Stimulated activated effector memory CD8-positive, alpha-beta T cell treated with anti-CD3 and anti-CD28 coated beads, Interleukin-12 subunit alpha, Interleukin-12 subunit beta, amount 100 ng/mL, for 72 hours (primary cell): Measurements from ENCODE around the gene ELK4.

Experiments used
- ATAC-seq: fragments of 150-1000 bp; cut with Tn5 transposase; 2 replicates; pipeline ENCODE4 v1.10.0; 2021
- DNase-seq, 2 donors: peaks; one replicate each; pipeline ENCODE4 v3.0.0; 2021 to 2022; ENCODE audit warnings: low spot score in 2 of 2
- H3K27ac Mint-ChIP-seq: one replicate; pipeline ENCODE4 v1.8.0; 2022; ENCODE audit warnings: mild to moderate bottlenecking, mixed read lengths
- H3K36me3 Mint-ChIP-seq: one replicate; pipeline ENCODE4 v1.8.0; 2022; ENCODE audit warnings: mild to moderate bottlenecking, mixed read lengths
- H3K4me1 Mint-ChIP-seq: one replicate; pipeline ENCODE4 v1.8.0; 2022; ENCODE audit warnings: mixed read lengths
- H3K4me3 Mint-ChIP-seq: one replicate; pipeline ENCODE4 v1.8.0; 2022; ENCODE audit warnings: mild to moderate bottlenecking, mixed read lengths
- H3K9me3 Mint-ChIP-seq: one replicate; pipeline ENCODE4 v1.8.0; 2022; ENCODE audit warnings: mixed read lengths

Gene ELK4

DNA sequence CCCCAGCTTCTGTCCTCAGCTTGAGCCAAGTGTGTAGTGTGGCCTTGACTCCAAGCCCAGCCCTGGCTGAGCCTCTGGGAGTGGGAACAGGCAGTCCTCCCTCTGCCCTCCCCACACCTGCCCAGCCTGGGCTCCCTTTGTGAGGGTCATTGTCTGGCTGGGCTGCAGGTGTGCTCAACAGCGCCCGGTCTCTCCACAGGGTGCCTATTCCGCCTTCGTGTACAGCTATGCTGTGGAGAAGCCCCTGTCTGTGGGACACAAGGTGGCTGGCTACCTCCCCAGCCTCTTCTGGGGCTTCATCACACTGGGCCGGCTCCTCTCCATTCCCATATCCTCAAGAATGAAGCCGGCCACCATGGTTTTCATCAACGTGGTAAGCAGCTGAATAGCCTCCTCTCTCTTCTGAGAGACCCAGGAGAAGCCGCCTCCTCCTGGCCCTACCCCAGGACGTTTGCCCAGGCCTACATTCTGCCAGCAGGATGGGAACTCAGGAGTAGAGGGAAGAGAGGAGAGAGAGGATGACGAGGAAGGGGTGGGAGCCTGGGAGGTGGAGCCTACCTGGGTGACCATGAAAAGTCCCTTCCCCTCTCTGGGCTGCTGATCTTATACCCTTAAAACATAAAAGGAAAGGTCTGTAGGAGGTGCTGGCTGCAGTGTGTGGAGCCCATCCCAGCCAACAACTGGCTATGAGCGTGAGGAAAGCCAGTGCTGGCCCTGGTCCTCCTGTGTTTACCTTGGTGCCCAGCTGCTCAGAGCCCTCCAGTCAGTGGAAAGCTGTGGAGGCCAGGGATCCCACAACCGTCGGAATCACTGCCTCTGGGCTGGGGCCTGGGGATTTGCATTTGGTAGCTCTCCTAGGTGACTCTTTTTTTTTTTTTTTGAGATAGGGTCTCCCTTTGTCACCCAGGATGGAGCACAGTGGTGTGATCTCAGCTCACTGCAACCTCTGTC is 45.7 kb downstream of the ELK4 start:
- no peak overlapping the region for H3K27ac Mint-ChIP-seq
- peaks cover 13% of the 10 kb centered on the region for H3K4me1 Mint-ChIP-seq

DNA sequence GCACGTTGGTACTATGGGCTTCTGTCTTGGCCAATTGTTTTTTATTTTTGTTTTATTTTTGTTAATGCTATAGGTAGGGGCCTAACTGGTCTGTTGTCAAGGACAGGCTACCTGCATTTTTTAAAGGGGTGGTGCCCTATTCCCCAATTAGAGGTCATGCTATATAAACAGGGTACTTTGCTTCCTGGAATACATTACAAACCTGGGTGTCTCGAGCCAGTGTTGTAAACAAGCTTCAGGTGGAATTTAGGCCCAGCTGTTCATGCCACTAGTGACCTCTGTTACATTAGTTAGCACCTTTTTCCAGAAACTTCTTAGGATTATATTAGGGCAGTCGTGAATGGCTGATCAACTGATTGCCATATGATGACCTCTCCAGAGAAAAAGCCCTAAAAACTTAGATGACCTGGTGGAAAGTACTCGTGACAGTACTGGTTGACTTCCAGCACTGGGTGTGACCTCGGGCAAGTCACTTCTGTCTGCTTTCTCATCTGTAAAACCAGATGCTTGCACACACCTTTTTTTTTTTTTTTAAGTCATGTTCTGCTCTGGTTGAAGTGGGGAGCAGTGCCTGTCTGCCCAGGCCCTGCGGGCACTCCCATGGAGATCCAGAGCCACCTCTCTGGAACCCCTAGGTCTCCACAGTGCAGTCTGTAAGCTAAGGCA is 46.5 kb downstream of the ELK4 start:
- Mint-ChIP-seq H3K27ac (no peak overlapping the region), H3K4me3 (no peak overlapping the region)
- ATAC-seq = no peak

More for the DNA sequence above, 45.7 kb downstream of the ELK4 start:
- ATAC-seq = no peak
- DNase-seq = no peak
- Mint-ChIP-seq H3K9me3 (no peaks in the 10 kb centered on the region), H3K36me3 (no peaks in the 10 kb centered on the region), H3K4me3 (no peak overlapping the region)

DNA sequence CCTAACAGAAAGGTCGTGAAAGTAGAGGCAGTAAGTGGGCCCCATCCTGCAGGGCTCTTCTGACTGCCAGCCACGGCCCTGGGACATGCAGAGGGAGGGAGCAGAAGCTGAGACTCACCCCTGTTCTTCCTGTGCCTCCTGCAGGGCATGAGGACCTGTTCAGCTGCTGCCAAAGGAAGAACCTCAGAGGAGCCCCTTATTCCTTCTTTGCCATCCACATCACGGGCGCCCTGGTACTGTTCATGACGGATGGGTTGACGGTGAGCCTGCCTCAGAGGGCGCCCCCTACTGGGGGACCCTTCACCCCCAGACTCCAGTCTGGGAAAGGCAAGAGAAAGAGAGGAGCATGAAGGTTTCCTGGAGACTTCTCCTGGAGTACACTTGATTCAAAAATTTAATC is 47.1 kb downstream of the ELK4 start:
- no peaks in the 10 kb centered on the region for H3K9me3 Mint-ChIP-seq
- DNase-seq (no peak), ATAC-seq (no peak)
- H3K27ac Mint-ChIP-seq = no peak overlapping the region
- H3K4me1 Mint-ChIP-seq = peaks cover 13% of the 10 kb centered on the region
- no peaks in the 10 kb centered on the region for H3K36me3 Mint-ChIP-seq
- H3K4me3 Mint-ChIP-seq = no peak overlapping the region

More for the DNA sequence above, 46.5 kb downstream of the ELK4 start:
- Mint-ChIP-seq H3K9me3 (no peaks in the 10 kb centered on the region), H3K36me3 (no peaks in the 10 kb centered on the region), H3K4me1 (peaks cover 13% of the 10 kb centered on the region)
- DNase-seq = no peak

DNA sequence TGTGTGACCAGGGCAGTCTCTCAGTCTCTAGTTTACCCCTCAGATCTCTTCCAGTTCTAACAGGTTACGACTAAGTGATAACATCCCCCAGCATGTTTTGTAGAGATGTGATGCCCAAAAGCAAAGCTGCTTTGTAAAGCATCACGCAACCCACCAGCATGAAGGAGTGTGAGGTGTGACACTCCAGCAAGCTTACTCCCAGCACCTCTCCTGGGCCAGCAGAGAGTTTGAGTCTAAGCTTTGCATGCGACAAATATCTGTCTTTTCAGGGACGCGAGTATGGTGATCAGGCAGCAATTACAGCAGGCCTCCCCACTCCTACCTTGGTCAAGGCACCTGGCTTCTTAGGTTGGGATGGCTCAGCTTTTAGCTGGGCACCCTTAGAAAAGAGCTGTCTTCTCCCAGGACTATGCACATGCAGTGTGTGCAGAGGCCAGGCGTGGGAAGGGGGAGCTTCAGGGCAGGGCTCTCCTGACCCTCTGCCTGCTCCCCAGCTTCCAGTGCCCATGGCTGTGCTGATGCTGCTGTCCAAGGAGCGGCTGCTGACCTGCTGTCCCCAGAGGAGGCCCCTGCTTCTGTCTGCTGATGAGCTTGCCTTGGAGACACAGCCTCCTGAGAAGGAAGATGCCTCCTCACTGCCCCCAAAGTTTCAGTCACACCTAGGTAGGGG is 48.2 kb downstream of the ELK4 start:
- DNase-seq (no peak), ATAC-seq (no peak)
- Mint-ChIP-seq H3K4me3 (no peak overlapping the region), H3K9me3 (no peaks in the 10 kb centered on the region), H3K27ac (no peak overlapping the region), H3K36me3 (no peaks in the 10 kb centered on the region), H3K4me1 (peaks cover 13% of the 10 kb centered on the region)

DNA sequence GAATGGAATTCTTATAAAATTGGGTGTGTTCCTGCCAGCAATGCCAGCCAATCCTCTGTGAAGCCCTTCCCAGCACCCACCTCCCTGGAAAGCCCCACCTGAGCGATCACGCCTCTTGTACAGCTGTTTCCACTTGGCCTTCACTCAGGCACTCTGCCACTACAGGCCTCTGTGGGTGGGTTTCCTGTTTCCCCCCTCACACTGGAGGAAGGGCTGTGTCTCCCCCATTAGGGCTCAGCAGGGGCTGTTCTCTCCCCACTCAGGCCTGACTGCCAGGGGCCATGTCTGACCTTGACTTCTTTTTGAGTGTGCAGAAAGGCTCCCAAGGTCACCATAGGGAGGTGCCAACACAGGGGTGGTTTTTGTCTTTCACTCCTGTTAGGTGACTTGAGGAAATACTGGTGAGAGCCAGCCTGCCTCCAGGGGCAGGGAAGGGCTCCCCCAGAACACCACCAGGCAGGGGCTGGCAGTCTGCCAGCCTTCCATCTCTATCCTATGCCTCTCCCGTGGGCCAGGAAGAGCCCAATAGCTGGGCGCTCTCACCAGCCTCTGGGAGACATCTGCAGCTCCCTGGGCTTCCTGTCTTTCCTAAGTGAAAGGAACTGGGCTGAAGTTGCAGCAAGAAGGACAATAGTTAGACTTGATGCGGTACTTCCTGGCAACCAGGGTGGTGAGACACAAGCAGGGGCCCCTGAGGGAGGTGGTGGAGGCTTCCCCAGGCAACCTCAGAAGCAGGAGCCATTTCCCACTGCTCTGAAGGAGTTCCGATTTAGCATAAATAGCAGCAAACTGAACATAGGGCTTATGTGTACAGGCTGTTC is 49.1 kb downstream of the ELK4 start:
- Mint-ChIP-seq H3K27ac (peak overlapping the region; percentile 60), H3K36me3 (no peaks in the 10 kb centered on the region), H3K4me1 (peaks cover 13% of the 10 kb centered on the region), H3K9me3 (no peaks in the 10 kb centered on the region), H3K4me3 (no peak overlapping the region)
- DNase-seq (no peak), ATAC-seq (no peak)

DNA sequence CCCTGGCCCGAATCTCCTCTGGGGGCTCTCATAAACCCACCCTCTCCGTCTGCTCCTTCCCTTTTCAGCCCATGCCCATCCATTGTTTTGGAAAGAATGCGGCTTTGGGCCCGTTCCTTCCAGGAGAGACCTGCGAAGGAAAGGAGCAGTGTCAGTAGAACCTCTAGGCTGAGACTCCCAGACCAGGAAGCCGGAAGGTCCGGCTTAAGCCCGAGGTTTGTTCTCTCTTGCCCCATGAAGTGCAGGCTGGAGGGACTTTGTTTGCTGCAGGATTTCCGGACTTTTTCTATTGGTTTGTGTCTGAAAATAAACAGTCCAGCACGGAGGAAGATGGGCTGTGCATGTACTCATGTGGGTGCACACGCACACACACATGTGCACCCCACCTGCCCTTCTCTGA is 49.8 kb downstream of the ELK4 start:
- Mint-ChIP-seq H3K36me3 (no peaks in the 10 kb centered on the region), H3K9me3 (no peaks in the 10 kb centered on the region), H3K4me1 (peaks cover 13% of the 10 kb centered on the region), H3K4me3 (no peak overlapping the region), H3K27ac (peak overlapping the region; percentile 60)
- ATAC-seq (no peak), DNase-seq (no peak)

DNA sequence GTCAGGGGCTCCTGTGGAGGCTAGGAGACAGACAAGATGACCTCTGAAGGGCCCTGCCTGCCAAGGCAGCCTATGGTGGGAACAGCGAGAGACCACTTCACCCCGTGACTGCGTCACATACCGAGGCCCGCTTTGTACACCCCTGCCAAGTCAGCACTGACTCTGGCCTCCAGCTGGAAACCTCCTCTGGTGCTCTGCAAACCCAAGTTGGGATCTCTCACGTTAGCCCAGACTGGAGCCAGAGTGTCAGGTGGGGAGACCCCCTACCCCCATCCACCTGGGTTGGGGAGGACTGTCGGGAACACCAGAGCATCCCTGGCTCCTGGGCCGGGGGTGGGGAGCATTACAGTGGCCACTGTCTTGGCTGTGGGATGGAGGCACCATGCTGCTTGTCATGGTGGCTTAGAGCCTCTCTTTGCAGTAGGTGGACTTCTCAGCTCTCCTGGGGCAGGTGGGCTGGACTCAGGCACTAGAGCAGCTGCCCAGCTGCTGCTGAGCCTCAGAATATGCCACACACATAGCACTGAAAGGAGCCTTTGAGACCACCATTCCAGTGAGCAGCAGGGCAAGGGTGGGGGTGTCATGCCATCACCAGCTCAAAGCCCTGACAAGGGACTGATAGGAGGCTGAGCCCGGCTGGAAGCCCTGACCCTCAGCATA is 50.4 kb downstream of the ELK4 start:
- DNase-seq (no peak), ATAC-seq (no peak)
- Mint-ChIP-seq H3K36me3 (no peaks in the 10 kb centered on the region), H3K4me3 (no peak overlapping the region), H3K27ac (no peak overlapping the region), H3K9me3 (no peaks in the 10 kb centered on the region), H3K4me1 (peaks cover 13% of the 10 kb centered on the region)

DNA sequence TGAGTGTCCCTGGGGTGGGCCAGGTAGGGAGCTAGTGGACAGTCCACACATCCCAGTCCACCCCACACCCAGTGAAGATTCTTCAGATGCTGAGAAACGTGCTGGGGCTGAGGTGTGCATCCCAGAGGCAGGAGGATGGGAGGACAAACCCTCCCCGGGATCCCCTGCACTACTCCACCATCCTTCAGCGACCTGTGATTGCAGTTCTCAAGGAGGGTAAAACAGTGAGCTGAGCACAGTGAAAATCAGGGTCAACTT is 51.0 kb downstream of the ELK4 start:
- Mint-ChIP-seq H3K36me3 (no peaks in the 10 kb centered on the region), H3K27ac (no peak overlapping the region), H3K9me3 (no peaks in the 10 kb centered on the region), H3K4me3 (no peak overlapping the region), H3K4me1 (peaks cover 13% of the 10 kb centered on the region)
- ATAC-seq = no peak
- no peak for DNase-seq

DNA sequence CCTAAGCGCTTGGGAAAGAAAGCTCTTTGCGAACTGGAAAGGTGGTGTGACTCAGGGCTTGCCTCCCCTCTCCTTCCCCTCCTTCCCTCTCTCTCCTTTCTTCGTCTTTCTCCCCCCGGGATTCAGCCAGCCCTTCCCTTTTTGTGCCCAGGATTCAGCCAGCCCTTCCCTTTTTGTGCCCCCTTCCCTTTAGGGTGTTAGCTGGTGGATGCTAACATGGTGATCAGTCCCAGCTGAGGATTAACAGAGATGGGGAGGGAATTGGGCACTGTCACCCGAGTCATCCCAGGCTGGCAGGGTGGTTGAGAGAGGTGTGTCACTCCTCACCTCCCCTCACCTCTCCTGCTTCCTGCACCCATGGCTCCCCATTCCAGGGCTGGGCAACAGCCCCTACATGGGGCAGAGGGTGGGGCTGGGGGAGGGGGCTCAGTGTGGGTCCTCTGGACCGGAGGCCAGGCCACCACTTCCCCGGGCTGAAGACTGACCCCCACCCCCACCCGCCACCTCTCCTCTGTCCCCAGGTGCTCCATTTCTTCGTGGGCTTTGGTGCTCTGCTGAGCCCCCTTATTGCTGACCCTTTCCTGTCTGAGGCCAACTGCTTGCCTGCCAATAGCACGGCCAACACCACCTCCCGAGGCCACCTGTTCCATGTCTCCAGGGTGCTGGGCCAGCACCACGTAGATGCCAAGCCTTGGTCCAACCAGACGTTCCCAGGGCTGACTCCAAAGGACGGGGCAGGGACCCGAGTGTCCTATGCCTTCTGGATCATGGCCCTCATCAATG is 51.5 kb downstream of the ELK4 start:
- Mint-ChIP-seq H3K4me1 (peaks cover 13% of the 10 kb centered on the region), H3K4me3 (no peak overlapping the region), H3K9me3 (no peaks in the 10 kb centered on the region), H3K36me3 (no peaks in the 10 kb centered on the region), H3K27ac (no peak overlapping the region)
- ATAC-seq (no peak), DNase-seq (no peak)

DNA sequence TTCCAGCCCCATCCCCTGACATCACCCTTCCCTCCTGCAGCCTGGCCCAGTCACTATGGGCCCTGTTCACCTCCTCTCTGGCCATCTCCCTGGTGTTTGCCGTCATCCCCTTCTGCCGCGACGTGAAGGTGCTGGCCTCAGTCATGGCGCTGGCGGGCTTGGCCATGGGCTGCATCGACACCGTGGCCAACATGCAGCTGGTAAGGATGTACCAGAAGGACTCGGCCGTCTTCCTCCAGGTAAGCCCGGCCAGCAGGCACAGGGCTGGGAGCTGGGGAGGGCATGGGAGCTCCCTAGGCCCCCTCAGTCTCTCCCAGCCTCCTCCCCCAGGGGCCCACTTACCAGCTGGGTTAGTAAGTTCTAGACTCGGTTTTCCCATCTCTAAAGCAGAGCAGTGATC is 52.1 kb downstream of the ELK4 start:
- Mint-ChIP-seq H3K4me1 (peaks cover 13% of the 10 kb centered on the region), H3K36me3 (no peaks in the 10 kb centered on the region), H3K4me3 (no peak overlapping the region), H3K9me3 (no peaks in the 10 kb centered on the region), H3K27ac (no peak overlapping the region)
- ATAC-seq = no peak
- DNase-seq = no peak

DNA sequence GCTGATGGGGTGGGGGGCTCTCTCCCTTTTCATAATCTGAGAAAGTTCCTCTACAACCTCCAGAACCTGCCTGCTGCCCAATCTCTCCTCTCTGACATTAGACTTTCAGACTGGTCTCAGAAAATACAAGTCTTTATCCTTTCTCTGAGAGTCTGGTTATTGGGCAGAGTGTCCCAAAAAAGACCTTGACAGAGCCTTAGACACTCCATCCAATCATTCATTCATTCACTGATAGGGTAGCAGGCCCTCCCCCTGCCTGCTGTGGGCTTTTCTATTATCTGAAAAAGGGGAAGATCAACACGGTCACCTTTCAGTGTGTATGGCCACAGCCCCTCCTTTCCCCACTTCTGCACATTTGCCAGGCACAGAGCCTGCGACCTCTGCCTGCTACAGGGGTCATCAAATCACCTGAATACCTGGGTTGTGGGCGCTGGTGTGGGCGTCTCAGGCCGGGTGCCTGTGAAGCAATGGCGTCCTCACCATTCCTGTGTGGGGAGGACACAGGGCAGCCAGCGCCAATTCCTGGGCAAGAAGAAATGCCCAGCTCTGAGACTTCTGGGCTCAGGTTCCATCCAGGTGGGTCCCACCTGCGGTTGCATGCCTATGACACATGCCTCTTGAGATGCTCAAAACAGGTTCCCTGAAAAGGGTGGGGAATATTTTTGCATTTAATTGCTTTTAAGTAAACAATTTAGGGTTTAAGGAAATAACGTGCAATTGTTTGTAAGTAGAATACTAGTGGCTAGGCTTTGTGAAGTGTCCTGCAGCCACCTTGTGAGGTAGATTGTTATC is 52.8 kb downstream of the ELK4 start:
- Mint-ChIP-seq H3K4me1 (peaks cover 13% of the 10 kb centered on the region), H3K27ac (no peak overlapping the region), H3K9me3 (no peaks in the 10 kb centered on the region), H3K36me3 (no peaks in the 10 kb centered on the region), H3K4me3 (no peak overlapping the region)
- no peak for DNase-seq
- no peak for ATAC-seq

DNA sequence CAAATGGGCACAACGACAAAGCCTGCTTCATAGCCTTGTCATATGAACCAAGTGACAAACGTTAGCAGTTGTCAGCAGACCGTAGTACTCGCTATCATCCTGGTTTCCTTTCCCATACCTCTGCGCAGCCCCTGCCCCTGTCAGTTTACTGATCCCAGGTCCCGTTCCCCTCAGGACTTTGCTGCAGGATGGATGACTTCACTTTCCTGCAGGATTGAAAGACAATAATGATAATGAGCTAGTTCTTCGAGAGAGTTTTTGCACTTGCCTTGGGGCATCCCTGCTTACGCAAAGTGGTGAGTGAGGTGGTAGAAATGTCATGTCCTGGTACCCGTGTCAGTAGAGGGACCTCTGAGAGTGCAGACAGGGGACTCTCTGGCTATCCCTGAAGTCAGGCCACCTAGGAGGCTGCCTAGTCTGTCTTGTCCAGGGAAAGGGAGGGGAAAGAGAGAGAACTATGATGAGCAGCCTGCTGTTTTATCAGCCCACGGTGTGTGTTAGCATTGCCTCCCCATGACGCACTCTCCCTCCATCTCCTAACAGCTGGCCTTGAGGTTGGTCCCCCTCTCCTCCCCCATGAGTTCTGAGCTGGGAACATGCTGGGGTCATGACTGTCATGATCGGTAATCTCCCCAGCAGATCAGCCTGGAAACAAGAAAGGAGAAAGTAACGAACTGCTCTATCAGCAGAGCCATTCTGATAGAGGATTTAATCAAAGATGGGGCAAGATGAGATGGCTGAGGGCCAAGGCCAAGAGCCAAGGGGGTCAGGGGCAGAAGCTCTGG is 53.7 kb downstream of the ELK4 start:
- Mint-ChIP-seq H3K9me3 (no peaks in the 10 kb centered on the region), H3K36me3 (no peaks in the 10 kb centered on the region)

More for the DNA sequence above, 53.7 kb downstream of the ELK4 start:
- Mint-ChIP-seq H3K4me3 (no peak overlapping the region), H3K27ac (no peak overlapping the region), H3K4me1 (peaks cover 13% of the 10 kb centered on the region)
- ATAC-seq (no peak), DNase-seq (no peak)
